Smooth muscle cell (in vitro differentiated cells): ENCODE measurements around the gene ZNF337. TPM values are rescaled to one million over a fixed set of nuclear protein-coding genes. Genes with fewer than 3 reads are reported as not detected.

Source experiments
- DNase-seq: peaks from one replicate; lab custom pipeline; 2025; ENCODE audit not compliant: unreplicated experiment; lab: John Stamatoyannopoulos, UW
- H2AFZ ChIP-seq: fragments of 200-600 bp; sonication (generic); 2 replicates; pipeline ENCODE4 v1.6.0; 2016; ENCODE audit warnings: antibody characterized with exemption, low read depth, mild to moderate bottlenecking
- H3F3A ChIP-seq: fragments of 200-600 bp; sonication (generic); 2 replicates; pipeline ENCODE4 v1.6.0; 2017; ENCODE audit warnings: antibody characterized with exemption, low read depth
- H3K27ac ChIP-seq: fragments of 200-600 bp; sonication (generic); 2 replicates; pipeline ENCODE4 v1.5.1; 2016; ENCODE audit warnings: low read depth, mild to moderate bottlenecking
- H3K27me3 ChIP-seq: fragments of 200-600 bp; sonication (generic); 2 replicates; pipeline ENCODE4 v1.6.1; 2016; ENCODE audit warnings: low read depth, mild to moderate bottlenecking
- H3K36me3 ChIP-seq: fragments of 200-600 bp; sonication (generic); 2 replicates; pipeline ENCODE4 v1.5.1; 2016; ENCODE audit warnings: low read depth
- H3K4me1 ChIP-seq: fragments of 200-600 bp; sonication (generic); 2 replicates; pipeline ENCODE4 v1.5.1; 2016; ENCODE audit warnings: low read depth
- H3K4me2 ChIP-seq: fragments of 200-600 bp; sonication (generic); 2 replicates; pipeline ENCODE4 v1.6.0; 2016; ENCODE audit warnings: mild to moderate bottlenecking
- H3K4me3 ChIP-seq: fragments of 200-600 bp; sonication (generic); 2 replicates; pipeline ENCODE4 v1.5.1; 2016; ENCODE audit warnings: mild to moderate bottlenecking
- H3K79me2 ChIP-seq: fragments of 200-600 bp; sonication (generic); 2 replicates; pipeline ENCODE4 v1.6.0; 2016; ENCODE audit warnings: low read depth, mild to moderate bottlenecking
- H3K9ac ChIP-seq: fragments of 200-600 bp; sonication (generic); 2 replicates; pipeline ENCODE4 v1.6.0; 2016; ENCODE audit warnings: low read depth
- H3K9me3 ChIP-seq: fragments of 200-600 bp; sonication (generic); replicated peaks from 2 replicates; pipeline ENCODE4 v1.5.1; 2016; ENCODE audit warnings: low read depth
- H4K20me1 ChIP-seq: fragments of 200-600 bp; sonication (generic); 2 replicates; pipeline ENCODE4 v1.6.0; 2016; ENCODE audit warnings: low read depth
- CTCF ChIP-seq: fragments of 200-600 bp; sonication (generic); IDR thresholded peaks from 2 replicates; pipeline ENCODE4 v1.5.1; 2017; ENCODE audit warnings: borderline replicate concordance, mild to moderate bottlenecking, antibody characterized with exemption; ENCODE audit not compliant: insufficient read depth, poor library complexity, severe bottlenecking
- WGBS: methylation state at CpG from one replicate; pipeline ENCODE4 v1.1.7; 2016; ENCODE audit warnings: low lambda C conversion rate; 5-methylcytosine and 5-hydroxymethylcytosine counted together
- polyA plus RNA-seq: library from polyadenylated mRNA; unstranded; fragments of >200 nt; fragmentation: Nextera tagmentation; extraction: Ambion mirVana; gene quantifications from 2 replicates; pipeline ENCODE4 v1.2.1, GENCODE V29; 2016
- total RNA-seq: library from RNA; depleted of rRNA; stranded (reverse); fragments of >200 nt; gene quantifications from 2 replicates; pipeline ENCODE4 v1.2.3, GENCODE V29; 2014

Gene ZNF337
- total RNA-seq = 12.5 and 13.3 TPM in 2 replicates
- polyA plus RNA-seq = 5.1 and 8.5 TPM in 2 replicates

GRCh38 chr20:25696371-25697131, at the start of gene ZNF337:
TSS of gene ZNF337 (minus strand) at chr20:25696853. CDS start at chr20:25686417, 10,436 bp downstream.
- Histone ChIP-seq H3K4me2 (peak within 1 kb of the TSS; percentile 95), H4K20me1 (peaks cover 20% of the 10 kb centered on the region), H2AFZ (peak within 1 kb of the TSS; percentile 97), H3K27ac (peak within 1 kb of the TSS; percentile 92), H3K27me3 (no peaks in the 10 kb centered on the region), H3K79me2 (peaks cover 19% of the 10 kb centered on the region), H3K9ac (peak within 1 kb of the TSS; percentile 95), H3K36me3 (no peaks in the 10 kb centered on the region), H3F3A (no peaks in the 10 kb centered on the region), H3K9me3 (peaks cover 15% of the 10 kb centered on the region), H3K4me3 (peak within 1 kb of the TSS; percentile 94), H3K4me1 (peaks cover 7% of the 10 kb centered on the region)
- peak; percentile 83 for DNase-seq
- no peak for TF ChIP-seq CTCF
- 1% methylated on average over 66 of the region's 82 CpGs for WGBS

GRCh38 chr20:25745738-25746137, 49.1 kb upstream of the ZNF337 start:
- no peaks in the 10 kb centered on the region for H3K79me2 ChIP-seq
- no peaks in the 10 kb centered on the region for H3K4me1 ChIP-seq
- no peak overlapping the region for H3K4me3 ChIP-seq
- H3K36me3 ChIP-seq = no peaks in the 10 kb centered on the region
- no peak overlapping the region for H3K9ac ChIP-seq
- no peaks in the 10 kb centered on the region for H3F3A ChIP-seq
- no peak overlapping the region for H2AFZ ChIP-seq
- no peak for TF ChIP-seq CTCF
- H3K27ac ChIP-seq = no peak overlapping the region
- no peaks in the 10 kb centered on the region for H3K27me3 ChIP-seq
- no peak for DNase-seq
- no peaks in the 10 kb centered on the region for H4K20me1 ChIP-seq
- no peak overlapping the region for H3K4me2 ChIP-seq
- no peaks in the 10 kb centered on the region for H3K9me3 ChIP-seq
- WGBS = 100% methylated on average over 1 of the region's 1 CpG

GRCh38 chr20:25745100-25745499, 48.4 kb upstream of the ZNF337 start:
- no peak for TF ChIP-seq CTCF
- Histone ChIP-seq H3K27ac (no peak overlapping the region), H4K20me1 (no peaks in the 10 kb centered on the region), H3K4me3 (no peak overlapping the region), H3K9me3 (no peaks in the 10 kb centered on the region), H3K27me3 (no peaks in the 10 kb centered on the region), H3K4me1 (no peaks in the 10 kb centered on the region), H3F3A (no peaks in the 10 kb centered on the region), H3K79me2 (no peaks in the 10 kb centered on the region), H3K4me2 (no peak overlapping the region), H3K36me3 (no peaks in the 10 kb centered on the region), H2AFZ (no peak overlapping the region), H3K9ac (no peak overlapping the region)
- DNase-seq = no peak
- WGBS = 80% methylated on average over 4 of the region's 4 CpGs

GRCh38 chr20:25744261-25744660, 47.6 kb upstream of the ZNF337 start:
- Histone ChIP-seq H3K27ac (no peak overlapping the region), H4K20me1 (no peaks in the 10 kb centered on the region), H3K4me2 (no peak overlapping the region), H3K4me3 (no peak overlapping the region), H3K27me3 (no peaks in the 10 kb centered on the region), H3F3A (no peaks in the 10 kb centered on the region), H3K9ac (no peak overlapping the region), H3K4me1 (no peaks in the 10 kb centered on the region), H3K79me2 (no peaks in the 10 kb centered on the region), H3K36me3 (no peaks in the 10 kb centered on the region), H3K9me3 (no peaks in the 10 kb centered on the region), H2AFZ (no peak overlapping the region)
- WGBS = 98% methylated on average over 2 of the region's 2 CpGs
- no peak for TF ChIP-seq CTCF
- DNase-seq = no peak
